SK-N-SH treated with all-trans-retinoic acid at 6 μM for 48 hours (cell line): Measurements from ENCODE around the gene GPR42.
"Not testable (repeated sequence)": the region's sequence is repeated elsewhere in the genome, so short reads cannot be mapped to it uniquely, and the experiment has no call there.

Source experiments
- ATAC-seq: fragments of 200-7000 bp; cut with Tn5 transposase; 3 replicates; pipeline ENCODE4 v1.9.1; 2020; ENCODE audit warnings: mild to moderate bottlenecking, moderate library complexity
- BACH2 ChIP-seq: fragments of 250-450 bp; sonication (Bioruptor Pico); IDR thresholded peaks from 2 replicates; pipeline ENCODE4 v1.9.0; 2021; ENCODE audit warnings: mild to moderate bottlenecking, borderline replicate concordance
- CSRNP3 ChIP-seq: fragments of 250-450 bp; sonication (Bioruptor Pico); IDR thresholded peaks from 2 replicates; pipeline ENCODE4 v1.5.1; 2021; ENCODE audit warnings: mild to moderate bottlenecking, moderate library complexity
- ESRRG ChIP-seq: fragments of 250-450 bp; sonication (Bioruptor Pico); IDR thresholded peaks from 2 replicates; pipeline ENCODE4 v1.6.1; 2021; ENCODE audit warnings: mild to moderate bottlenecking
- GLIS3 ChIP-seq: fragments of 250-450 bp; sonication (Bioruptor Pico); IDR thresholded peaks from 2 replicates; pipeline ENCODE4 v1.5.0; 2020; ENCODE audit warnings: mild to moderate bottlenecking, moderate library complexity
- ISL1 ChIP-seq: fragments of 250-450 bp; sonication (Bioruptor Pico); IDR thresholded peaks from 2 replicates; pipeline ENCODE4 v2.1.2; 2022; ENCODE audit warnings: mild to moderate bottlenecking, moderate library complexity
- OSR1 ChIP-seq: fragments of 250-450 bp; sonication (Bioruptor Pico); IDR thresholded peaks from 2 replicates; pipeline ENCODE4 v1.8.0; 2022; ENCODE audit warnings: moderate library complexity, mild to moderate bottlenecking, inconsistent platforms
- PATZ1 ChIP-seq: fragments of 250-450 bp; sonication (Bioruptor Pico); IDR thresholded peaks from 2 replicates; pipeline ENCODE4 v1.8.0; 2020; ENCODE audit warnings: mild to moderate bottlenecking, moderate library complexity, borderline replicate concordance
- POU6F1 ChIP-seq: fragments of 250-450 bp; sonication (Bioruptor Pico); IDR thresholded peaks from 2 replicates; pipeline ENCODE4 v1.8.0; 2021; ENCODE audit warnings: low read depth, mild to moderate bottlenecking, moderate library complexity, borderline replicate concordance
- PPARA ChIP-seq: fragments of 250-450 bp; sonication (Bioruptor Pico); IDR thresholded peaks from 2 replicates; pipeline ENCODE4 v1.5.0; 2020; ENCODE audit warnings: mild to moderate bottlenecking, borderline replicate concordance
- SNAI2 ChIP-seq: fragments of 250-450 bp; sonication (Bioruptor Pico); IDR thresholded peaks from 2 replicates; pipeline ENCODE4 v1.5.0; 2020; ENCODE audit warnings: mild to moderate bottlenecking, moderate library complexity
- TCF4 ChIP-seq: fragments of 250-450 bp; sonication (Bioruptor Pico); IDR thresholded peaks from 2 replicates; pipeline ENCODE4 v1.8.0; 2021; ENCODE audit warnings: mild to moderate bottlenecking, moderate library complexity, borderline replicate concordance
- TOX ChIP-seq: fragments of 250-450 bp; sonication (Bioruptor Pico); IDR thresholded peaks from 2 replicates; pipeline ENCODE4 v1.8.0; 2021; ENCODE audit warnings: mild to moderate bottlenecking, moderate library complexity, borderline replicate concordance
- TSHZ2 ChIP-seq: fragments of 250-450 bp; sonication (Bioruptor Pico); IDR thresholded peaks from 2 replicates; pipeline ENCODE4 v1.5.0; 2020; ENCODE audit warnings: mild to moderate bottlenecking, moderate library complexity
- ZC3H10 ChIP-seq: fragments of 250-450 bp; sonication (Bioruptor Pico); IDR thresholded peaks from 2 replicates; pipeline ENCODE4 v1.5.1; 2021; ENCODE audit warnings: mild to moderate bottlenecking, moderate library complexity
- ZFP3 ChIP-seq: fragments of 250-450 bp; sonication (Bioruptor Pico); IDR thresholded peaks from 2 replicates; pipeline ENCODE4 v1.5.0; 2020; ENCODE audit warnings: mild to moderate bottlenecking, moderate library complexity
- ZFP30 ChIP-seq: fragments of 450-650 bp; formaldehyde crosslinking; IDR thresholded peaks from 2 replicates; pipeline ENCODE4 v1.5.0; 2022; ENCODE audit warnings: mild to moderate bottlenecking, moderate library complexity
- ZNF565 ChIP-seq: fragments of 450-650 bp; formaldehyde crosslinking; conservative IDR thresholded peaks from 2 replicates; pipeline ENCODE4 v1.5.0; 2020; ENCODE audit warnings: low read depth, mild to moderate bottlenecking, moderate library complexity
- ZNF70 ChIP-seq: fragments of 450-650 bp; formaldehyde crosslinking; IDR thresholded peaks from 2 replicates; pipeline ENCODE4 v1.5.0; 2020; ENCODE audit warnings: mild to moderate bottlenecking, moderate library complexity
- ZNF8 ChIP-seq: fragments of 450-650 bp; formaldehyde crosslinking; IDR thresholded peaks from 2 replicates; pipeline ENCODE4 v1.5.0; 2020; ENCODE audit warnings: mild to moderate bottlenecking, moderate library complexity
- TF ChIP-seq, protein P1 (sequence below): fragments of 250-450 bp; sonication (Bioruptor Pico); IDR thresholded peaks from 2 replicates; pipeline ENCODE4 v1.5.1; 2020; ENCODE audit warnings: low read depth, mild to moderate bottlenecking, moderate library complexity

GPR42 gene

GRCh38 chr19:35369522-35369921 is 1.3 kb upstream of the GPR42 start (continued):
- TF ChIP-seq, protein P1, sequence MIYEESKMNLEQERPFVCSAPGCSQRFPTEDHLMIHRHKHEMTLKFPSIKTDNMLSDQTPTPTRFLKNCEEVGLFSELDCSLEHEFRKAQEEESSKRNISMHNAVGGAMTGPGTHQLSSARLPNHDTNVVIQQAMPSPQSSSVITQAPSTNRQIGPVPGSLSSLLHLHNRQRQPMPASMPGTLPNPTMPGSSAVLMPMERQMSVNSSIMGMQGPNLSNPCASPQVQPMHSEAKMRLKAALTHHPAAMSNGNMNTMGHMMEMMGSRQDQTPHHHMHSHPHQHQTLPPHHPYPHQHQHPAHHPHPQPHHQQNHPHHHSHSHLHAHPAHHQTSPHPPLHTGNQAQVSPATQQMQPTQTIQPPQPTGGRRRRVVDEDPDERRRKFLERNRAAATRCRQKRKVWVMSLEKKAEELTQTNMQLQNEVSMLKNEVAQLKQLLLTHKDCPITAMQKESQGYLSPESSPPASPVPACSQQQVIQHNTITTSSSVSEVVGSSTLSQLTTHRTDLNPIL = no peak

DNA sequence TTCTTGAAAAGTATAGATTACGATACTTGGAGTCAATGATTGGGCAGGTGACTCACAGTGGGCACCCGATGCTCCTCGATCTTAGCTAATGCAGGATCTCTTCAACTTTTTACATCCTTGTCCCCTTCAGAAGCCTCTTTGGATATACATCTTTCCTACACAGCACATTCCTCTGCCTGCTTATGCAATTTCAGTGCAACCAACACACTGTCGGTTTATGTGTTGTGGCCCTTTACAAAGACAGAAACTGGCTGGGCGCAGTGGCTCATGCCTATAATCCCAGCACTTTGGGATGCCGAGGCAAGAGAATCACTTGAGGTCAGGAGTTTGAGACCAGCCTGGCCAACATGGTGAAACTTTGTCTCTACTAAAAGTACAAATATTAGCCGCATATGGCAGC is 2.6 kb downstream of the GPR42 start:
- TF ChIP-seq PPARA (CRISPR knock-in tag) (no peak), GLIS3 (CRISPR knock-in tag) (no peak), ESRRG (CRISPR knock-in tag) (no peak), BACH2 (no peak), OSR1 (CRISPR knock-in tag) (no peak), ZFP3 (no peak), TSHZ2 (CRISPR knock-in tag) (no peak)
- ATAC-seq = no peak

- ATAC-seq = not testable (repeated sequence)
These were observed 3.2 kb downstream of the GPR42 start for GRCh38 chr19:35374031-35374430.

- TF ChIP-seq ZC3H10 (CRISPR knock-in tag) = no peak
- TF ChIP-seq PATZ1 (CRISPR knock-in tag) = no peak
- no peak for TF ChIP-seq PPARA (CRISPR knock-in tag)
- TF ChIP-seq ZNF8 (CRISPR knock-in tag) = no peak
- no peak for TF ChIP-seq CSRNP3 (CRISPR knock-in tag)
- TF ChIP-seq ZNF70 (CRISPR knock-in tag) = no peak
- no peak for ATAC-seq
These were observed 4.8 kb downstream of the GPR42 start for GRCh38 chr19:35375505-35376307.

GRCh38 chr19:35377656-35378055 is 6.8 kb downstream of the GPR42 start:
- TF ChIP-seq TOX (CRISPR knock-in tag) (no peak), CSRNP3 (CRISPR knock-in tag) (no peak)
- ATAC-seq = no peak

DNA sequence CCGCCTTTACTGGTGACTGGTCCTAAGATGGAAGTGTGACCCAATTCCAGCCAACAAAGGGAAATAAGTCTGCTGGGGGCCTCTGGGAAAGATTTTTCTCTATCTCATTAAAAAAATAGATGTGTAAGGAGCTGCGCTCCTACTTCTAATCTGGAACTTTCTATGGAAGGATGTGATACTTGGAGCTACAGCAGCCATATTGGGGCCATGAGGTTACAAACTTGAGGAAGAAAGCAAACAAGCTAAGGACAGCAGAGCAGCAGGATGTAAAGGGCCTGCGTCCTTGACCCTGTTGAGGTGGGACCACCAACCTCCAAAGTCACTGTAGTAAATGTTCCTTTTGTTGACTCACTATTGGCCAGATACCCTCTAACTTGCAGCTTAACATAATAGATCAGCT is 7.5 kb downstream of the GPR42 start:
- ATAC-seq = no peak
- TF ChIP-seq POU6F1 (CRISPR knock-in tag) (no peak), SNAI2 (CRISPR knock-in tag) (no peak), ZNF565 (CRISPR knock-in tag) (no peak), ISL1 (CRISPR knock-in tag) (no peak), ZC3H10 (CRISPR knock-in tag) (no peak), ZFP30 (no peak), ZNF70 (CRISPR knock-in tag) (no peak), PPARA (CRISPR knock-in tag) (no peak), OSR1 (CRISPR knock-in tag) (no peak), TOX (CRISPR knock-in tag) (no peak), TCF4 (no peak), PATZ1 (CRISPR knock-in tag) (no peak)
